Transverse colon (tissue), 4 donors: ENCODE data around the gene RIPOR3. TPM values are rescaled to one million over a fixed set of nuclear protein-coding genes. Genes with fewer than 3 reads are reported as not detected.
A peak's percentile ranks its signal among the peaks of the same experiment; 100 is the strongest.

ENCODE experiments used
- DNase-seq: peaks from one replicate; pipeline ENCODE4 v3.0.0-alpha.2; 2019
- H3K27ac ChIP-seq, 4 donors: fragments of 200-600 bp; sonication (generic); 2 replicates each; pipeline ENCODE4 v1.5.1; 2016 to 2018; ENCODE audit warnings: inconsistent platforms in 4 of 4
- H3K27me3 ChIP-seq: fragments of 200-600 bp; sonication (generic); 2 replicates; pipeline ENCODE4 v1.5.1; 2017; ENCODE audit warnings: inconsistent platforms
- H3K36me3 ChIP-seq, 4 donors: fragments of 200-600 bp; sonication (generic); 2 replicates each; pipeline ENCODE4 v1.5.1; 2017 to 2019; ENCODE audit warnings: inconsistent platforms in 4 of 4
- H3K4me1 ChIP-seq, 4 donors: fragments of 200-600 bp; sonication (generic); 2 replicates each; pipeline ENCODE4 v1.5.1; 2017 to 2020; ENCODE audit warnings: inconsistent platforms in 4 of 4
- H3K4me3 ChIP-seq, 4 donors: fragments of 200-600 bp; sonication (generic); 1 replicate in 1 of 4; 2 replicates in 3 of 4; pipeline versions ENCODE4 v1.5.1 to v1.6.1; 2017 to 2019; ENCODE audit warnings: inconsistent platforms in 4 of 4
- H3K9me3 ChIP-seq, 2 donors: fragments of 200-600 bp; sonication (generic); 2 replicates each; pipeline ENCODE4 v1.5.1; 2017 to 2019; ENCODE audit warnings: inconsistent platforms in 2 of 2
- EP300 ChIP-seq: sonication (generic); formaldehyde crosslinking; IDR thresholded peaks from one replicate; pipeline ENCODE4 v1.6.1; 2017; ENCODE audit warnings: antibody characterized with exemption, low read depth
- POLR2A ChIP-seq: fragments of 450-650 bp; IDR thresholded peaks from one replicate; pipeline ENCODE4 v1.6.1; 2016; ENCODE audit warnings: antibody characterized with exemption, mild to moderate bottlenecking, moderate library complexity
- POLR2AphosphoS5 ChIP-seq, 3 donors: sonication (generic); formaldehyde crosslinking; IDR thresholded peaks; one replicate each; pipeline ENCODE4 v1.6.1; 2016; ENCODE audit warnings: antibody characterized with exemption in 3 of 3
- WGBS, 2 donors: methylation state at CpG; one replicate each; pipeline ENCODE4 v1.1.5; 2018; ENCODE audit warnings: low coverage in 1 of 2; 5-methylcytosine and 5-hydroxymethylcytosine counted together
- in situ Hi-C, 4 donors: fragments of 200-750 bp; cut with MboI; loops; one replicate each; pipeline versions ENCODE4 v1.15.0 to v1.15.1; 2017; ENCODE audit warnings: low sequenced_read_pairs in 3 of 4, low pct_ligation_motif_present in 1 of 4, low pct_unique_long_range_greater_than_20kb in 1 of 4
- intact Hi-C: fragments of 100-400 bp; cut with DNase I; formaldehyde crosslinking; loops from one replicate; pipeline ENCODE4 v1.15.1; 2023; ENCODE audit warnings: low total_unique reads
- total RNA-seq, 4 donors: library from RNA; depleted of rRNA; stranded (reverse); fragments of >200 nt; gene quantifications; one replicate each; pipeline ENCODE4 v1.1.0, GENCODE V29; 2016
- TF ChIP-seq, protein P1 (sequence below), 5 experiments: fragments of 200-600 bp in 3 of 5; fragments of 450-650 bp in 2 of 5; sonication (generic) in 3 of 5; IDR thresholded peaks; 1 replicate in 2 of 5; 2 replicates in 3 of 5; pipeline ENCODE4 v1.5.1; 2016 to 2017; ENCODE audit warnings: antibody characterized with exemption in 5 of 5, inconsistent platforms in 3 of 5, mild to moderate bottlenecking in 2 of 5, moderate library complexity in 1 of 5

RIPOR3 gene
- total RNA-seq, 4 donors from 2014 or later: 4.6 to 15.7 (median 8.7) TPM

DNA sequence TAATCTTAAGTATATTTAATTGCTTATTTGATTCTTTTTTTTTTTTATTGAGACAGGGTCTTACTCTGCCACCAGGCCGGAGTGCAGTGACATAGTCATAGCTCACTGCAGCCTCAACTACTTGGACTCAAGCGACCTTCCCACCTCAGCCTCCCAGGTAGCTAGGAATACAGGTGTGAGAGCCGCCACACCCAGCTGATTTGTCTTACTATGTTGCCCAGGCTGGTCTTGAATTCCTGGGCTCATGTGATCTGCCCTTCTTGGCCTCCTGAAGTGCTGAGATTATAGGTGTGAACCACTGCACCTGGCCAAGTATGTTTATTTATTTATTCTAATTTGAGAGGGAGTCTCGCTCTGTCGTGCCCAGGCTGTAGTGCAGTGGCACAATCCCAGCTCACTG lies 142.9 kb downstream of the RIPOR3 start:
- intact Hi-C loops: no loop called here
- in situ Hi-C loops: no loop called here
- Histone ChIP-seq H3K27me3 (no peaks in the 10 kb centered on the region), H3K9me3 (no peaks in the 10 kb centered on the region), H3K4me3 (no peak overlapping the region), H3K27ac (peak overlapping the region in 2 of 4 donors; percentile 31 to 36), H3K4me1 (peaks cover 7 to 55% (median 33%) of the 10 kb centered on the region in 4 donors), H3K36me3 (no peaks in the 10 kb centered on the region)
- no peak for TF ChIP-seq POLR2A
- TF ChIP-seq, protein P1, sequence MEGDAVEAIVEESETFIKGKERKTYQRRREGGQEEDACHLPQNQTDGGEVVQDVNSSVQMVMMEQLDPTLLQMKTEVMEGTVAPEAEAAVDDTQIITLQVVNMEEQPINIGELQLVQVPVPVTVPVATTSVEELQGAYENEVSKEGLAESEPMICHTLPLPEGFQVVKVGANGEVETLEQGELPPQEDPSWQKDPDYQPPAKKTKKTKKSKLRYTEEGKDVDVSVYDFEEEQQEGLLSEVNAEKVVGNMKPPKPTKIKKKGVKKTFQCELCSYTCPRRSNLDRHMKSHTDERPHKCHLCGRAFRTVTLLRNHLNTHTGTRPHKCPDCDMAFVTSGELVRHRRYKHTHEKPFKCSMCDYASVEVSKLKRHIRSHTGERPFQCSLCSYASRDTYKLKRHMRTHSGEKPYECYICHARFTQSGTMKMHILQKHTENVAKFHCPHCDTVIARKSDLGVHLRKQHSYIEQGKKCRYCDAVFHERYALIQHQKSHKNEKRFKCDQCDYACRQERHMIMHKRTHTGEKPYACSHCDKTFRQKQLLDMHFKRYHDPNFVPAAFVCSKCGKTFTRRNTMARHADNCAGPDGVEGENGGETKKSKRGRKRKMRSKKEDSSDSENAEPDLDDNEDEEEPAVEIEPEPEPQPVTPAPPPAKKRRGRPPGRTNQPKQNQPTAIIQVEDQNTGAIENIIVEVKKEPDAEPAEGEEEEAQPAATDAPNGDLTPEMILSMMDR (IDR thresholded peaks at IDR 0.05): no peak
- TF ChIP-seq POLR2AphosphoS5 (IDR thresholded peaks at IDR 0.05): no peak
- no peak for TF ChIP-seq EP300
- WGBS, 2 donors: 77 to 80% methylated on average over 3 to 5 of the region's 5 CpGs
- DNase-seq: peak; percentile 44

DNA sequence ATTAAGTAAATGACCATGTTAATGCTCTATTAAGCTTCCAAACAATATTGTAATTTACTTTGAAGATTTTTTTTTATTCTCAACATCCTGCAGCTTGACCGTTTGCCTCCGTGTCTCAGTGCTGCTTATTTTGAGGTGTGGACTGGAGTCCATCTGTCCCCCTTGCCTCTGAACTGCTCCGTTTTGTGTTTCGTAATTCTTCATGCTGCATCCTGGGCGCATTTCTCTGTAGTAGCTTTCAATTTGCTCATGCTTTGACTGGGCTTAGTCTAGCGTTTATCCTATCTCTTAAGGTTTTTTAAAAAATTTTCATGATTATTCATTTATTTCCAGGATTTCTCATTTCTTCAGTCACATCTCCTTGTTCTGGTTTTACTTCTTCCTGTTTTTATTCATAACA lies 143.4 kb downstream of the RIPOR3 start:
- WGBS, 2 donors: 70 to 86% methylated on average over 6 of the region's 6 CpGs
- TF ChIP-seq, protein P1 (IDR thresholded peaks at IDR 0.05): no peak
- TF ChIP-seq POLR2AphosphoS5 (IDR thresholded peaks at IDR 0.05) (no peak), POLR2A (no peak), EP300 (no peak)
- in situ Hi-C loops: no loop called here
- Histone ChIP-seq H3K36me3 (no peaks in the 10 kb centered on the region), H3K4me3 (no peak overlapping the region), H3K4me1 (peaks cover 7 to 60% (median 33%) of the 10 kb centered on the region in 4 donors), H3K9me3 (no peaks in the 10 kb centered on the region), H3K27ac (peak overlapping the region in 3 of 4 donors; percentile 31 to 55 (median 36)), H3K27me3 (no peaks in the 10 kb centered on the region)
- intact Hi-C loops: no loop called here
- no peak for DNase-seq

DNA sequence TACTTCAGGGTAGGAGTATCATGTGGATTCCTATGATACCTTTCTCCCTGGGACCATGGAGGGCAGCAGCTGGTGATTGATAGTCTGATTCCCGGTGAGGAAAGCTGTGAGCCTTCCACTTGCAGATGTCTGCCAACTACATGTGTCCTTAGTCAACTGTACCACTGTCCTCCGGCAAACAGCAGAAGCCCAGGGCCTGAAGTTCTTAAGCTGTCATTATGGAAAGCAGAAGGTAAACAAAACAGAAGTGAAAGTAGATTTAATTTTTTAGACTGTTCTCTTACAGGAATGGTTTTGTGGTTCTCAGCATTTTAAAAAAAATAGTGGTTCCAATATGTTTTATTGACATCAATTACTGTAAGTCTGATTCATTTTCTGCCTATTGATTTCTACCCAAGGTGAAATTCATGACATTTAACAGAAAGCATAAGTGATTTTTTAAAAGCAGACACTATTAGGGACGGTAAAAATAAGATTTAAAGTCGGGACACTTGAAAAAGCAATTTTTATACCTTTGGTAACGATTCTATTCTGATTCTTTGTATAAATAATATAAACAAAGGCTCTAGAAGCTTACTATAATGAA lies 144.5 kb downstream of the RIPOR3 start:
- WGBS, 2 donors: 54 to 59% methylated on average over 4 to 5 of the region's 5 CpGs
- H3K36me3 ChIP-seq: no peaks in the 10 kb centered on the region
- peak overlapping the region; percentile 33 to 55 (median 36) for H3K27ac ChIP-seq
- no peaks in the 10 kb centered on the region for H3K27me3 ChIP-seq
- no peak overlapping the region for H3K4me3 ChIP-seq
- DNase-seq: peak; percentile 32
- no peaks in the 10 kb centered on the region for H3K9me3 ChIP-seq
- in situ Hi-C loops: no loop called here
- peaks cover 7 to 71% (median 41%) of the 10 kb centered on the region in 4 donors for H3K4me1 ChIP-seq
- intact Hi-C loops: no loop called here
- TF ChIP-seq POLR2A (no peak), POLR2AphosphoS5 (IDR thresholded peaks at IDR 0.05) (no peak), EP300 (no peak)
- TF ChIP-seq, protein P1 (IDR thresholded peaks at IDR 0.05): no peak

DNA sequence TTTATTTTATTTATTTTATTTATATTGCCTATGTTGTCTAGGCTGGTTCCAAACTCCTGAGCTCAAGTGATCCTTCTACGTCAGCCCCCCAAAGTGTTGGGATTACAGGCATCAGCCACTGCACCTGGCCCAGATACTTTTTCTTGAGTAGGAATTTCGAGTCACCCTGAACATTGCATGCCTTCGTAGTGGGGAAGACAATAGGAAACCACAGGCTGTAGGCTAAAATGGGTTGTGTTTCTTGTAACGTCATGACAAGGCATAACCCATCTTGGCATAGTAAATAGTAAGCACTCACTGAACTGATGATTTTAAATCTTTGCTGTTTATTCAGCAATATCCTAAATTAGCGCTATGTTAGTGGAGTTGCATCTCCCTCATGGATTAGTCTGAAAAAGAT lies 146.2 kb downstream of the RIPOR3 start:
- Histone ChIP-seq H3K27ac (no peak overlapping the region), H3K9me3 (no peaks in the 10 kb centered on the region), H3K27me3 (no peaks in the 10 kb centered on the region), H3K36me3 (no peaks in the 10 kb centered on the region), H3K4me3 (no peak overlapping the region), H3K4me1 (peaks cover 7 to 77% (median 50%) of the 10 kb centered on the region in 4 donors)
- no peak for DNase-seq
- 76 to 79% methylated on average over 4 to 5 of the region's 5 CpGs for WGBS, 2 donors
- TF ChIP-seq EP300: no peak
- TF ChIP-seq POLR2AphosphoS5 (IDR thresholded peaks at IDR 0.05): no peak
- no peak for TF ChIP-seq POLR2A
- TF ChIP-seq, protein P1 (IDR thresholded peaks at IDR 0.05): no peak
- in situ Hi-C loops: no loop called here
- intact Hi-C loops: no loop called here
